Measurements from ENCODE around the gene CCDC146. TPM values are rescaled to one million over a fixed set of nuclear protein-coding genes. Genes with fewer than 3 reads are reported as not detected.
"Not testable (repeated sequence)": the region's sequence is repeated elsewhere in the genome, so short reads cannot be mapped to it uniquely, and the experiment has no call there.

Gene CCDC146
- total and polyA plus RNA-seq, 9 of the 15 experiments (the other 6 are each of a cell fraction or from before 2014, with no cell fraction given), result 0.10 to 0.98 (median 0.26) TPM; not detected in 1

DNA sequence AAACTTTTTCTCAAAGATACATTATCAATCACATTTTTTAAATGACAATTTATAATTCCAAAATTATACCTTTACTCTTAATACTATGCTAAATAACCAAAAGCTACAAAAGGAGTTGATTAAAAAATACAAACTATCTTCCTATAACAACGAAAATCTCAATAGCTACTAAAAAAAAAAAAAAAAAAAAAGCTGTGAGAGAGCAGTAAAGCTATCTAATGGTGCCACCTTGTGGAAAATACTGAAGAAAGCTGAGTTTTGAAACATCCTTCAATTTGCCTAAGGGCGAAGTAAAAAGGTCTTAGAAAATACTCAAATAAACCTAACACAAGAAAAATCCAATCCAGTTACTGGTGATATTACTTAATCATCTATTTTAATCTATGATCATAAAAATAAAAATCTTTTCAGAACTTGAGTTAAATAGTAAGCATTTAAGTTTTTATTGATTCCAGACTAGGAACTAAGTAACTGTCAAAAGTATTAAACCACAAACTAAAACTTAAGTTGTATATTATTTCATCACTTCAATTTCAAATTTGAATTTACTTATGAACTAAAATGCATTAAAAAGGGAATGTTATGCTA, 9.6 kb upstream of the CCDC146 start:
- H3K4me1 ChIP-seq (replicated peaks in 1 of 2; ENCODE audit: control insufficient read depth in 2 of 2, insufficient read depth in 2 of 2, low read length in 2 of 2); H3K79me2 ChIP-seq (ENCODE audit: control insufficient read depth, insufficient read depth, low read length); in situ Hi-C loops (cut with MboI); H3K4me2 ChIP-seq (ENCODE audit: insufficient read depth, low read length); H3K36me3 ChIP-seq (ENCODE audit: control insufficient read depth, insufficient read depth, low read length); H2AFZ ChIP-seq (ENCODE audit: low read depth, low read length); H3K9me3 ChIP-seq (replicated peaks; ENCODE audit: control insufficient read depth, insufficient read depth, low read depth, low read length); H4K20me1 ChIP-seq (replicated peaks; ENCODE audit: control insufficient read depth, insufficient read depth, low read length); H3K9ac ChIP-seq (ENCODE audit: insufficient read depth in 1 of 2, low read depth in 2 of 2, low read length in 2 of 2); H3K4me3 ChIP-seq; H3K9me1 ChIP-seq (ENCODE audit: control insufficient read depth, insufficient read depth, low read length); DNase-seq (ENCODE audit: extremely low read depth in 1 of 4, low spot score in 3 of 4); H3K27me3 ChIP-seq (ENCODE audit: control insufficient read depth in 2 of 2, insufficient read depth in 2 of 2, low read length in 2 of 2); BruUV-seq (replicated peaks); intact Hi-C loops (cut with micrococcal nuclease); POLR2A ChIA-PET; H3K27ac ChIP-seq (ENCODE audit: extremely low read depth, low read depth, low read length): not testable (repeated sequence)
- 0% methylated on average over 1 of the region's 2 CpGs for WGBS (ENCODE audit: insufficient coverage, low coverage, missing lambda C conversion rate)
- CTCF ChIA-PET (ENCODE audit: low intra/inter-chr PET ratio), result interaction anchor here (0.6 to 1.4 kb wide), 5 partner anchors 134 to 1247 kb away, joined by 3 to 10 read pairs (median 4); no protein-coding TSS in a partner anchor
- TF ChIP-seq, protein P1, sequence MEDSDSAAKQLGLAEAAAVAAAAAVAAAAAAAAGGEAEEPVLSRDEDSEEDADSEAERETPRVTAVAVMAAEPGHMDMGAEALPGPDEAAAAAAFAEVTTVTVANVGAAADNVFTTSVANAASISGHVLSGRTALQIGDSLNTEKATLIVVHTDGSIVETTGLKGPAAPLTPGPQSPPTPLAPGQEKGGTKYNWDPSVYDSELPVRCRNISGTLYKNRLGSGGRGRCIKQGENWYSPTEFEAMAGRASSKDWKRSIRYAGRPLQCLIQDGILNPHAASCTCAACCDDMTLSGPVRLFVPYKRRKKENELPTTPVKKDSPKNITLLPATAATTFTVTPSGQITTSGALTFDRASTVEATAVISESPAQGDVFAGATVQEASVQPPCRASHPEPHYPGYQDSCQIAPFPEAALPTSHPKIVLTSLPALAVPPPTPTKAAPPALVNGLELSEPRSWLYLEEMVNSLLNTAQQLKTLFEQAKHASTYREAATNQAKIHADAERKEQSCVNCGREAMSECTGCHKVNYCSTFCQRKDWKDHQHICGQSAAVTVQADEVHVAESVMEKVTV (CRISPR knock-in tag; IDR thresholded peaks at IDR 0.05), result peak; percentile 35; the same call in 1 of the 2 replicates
- TF ChIP-seq, protein P2, sequence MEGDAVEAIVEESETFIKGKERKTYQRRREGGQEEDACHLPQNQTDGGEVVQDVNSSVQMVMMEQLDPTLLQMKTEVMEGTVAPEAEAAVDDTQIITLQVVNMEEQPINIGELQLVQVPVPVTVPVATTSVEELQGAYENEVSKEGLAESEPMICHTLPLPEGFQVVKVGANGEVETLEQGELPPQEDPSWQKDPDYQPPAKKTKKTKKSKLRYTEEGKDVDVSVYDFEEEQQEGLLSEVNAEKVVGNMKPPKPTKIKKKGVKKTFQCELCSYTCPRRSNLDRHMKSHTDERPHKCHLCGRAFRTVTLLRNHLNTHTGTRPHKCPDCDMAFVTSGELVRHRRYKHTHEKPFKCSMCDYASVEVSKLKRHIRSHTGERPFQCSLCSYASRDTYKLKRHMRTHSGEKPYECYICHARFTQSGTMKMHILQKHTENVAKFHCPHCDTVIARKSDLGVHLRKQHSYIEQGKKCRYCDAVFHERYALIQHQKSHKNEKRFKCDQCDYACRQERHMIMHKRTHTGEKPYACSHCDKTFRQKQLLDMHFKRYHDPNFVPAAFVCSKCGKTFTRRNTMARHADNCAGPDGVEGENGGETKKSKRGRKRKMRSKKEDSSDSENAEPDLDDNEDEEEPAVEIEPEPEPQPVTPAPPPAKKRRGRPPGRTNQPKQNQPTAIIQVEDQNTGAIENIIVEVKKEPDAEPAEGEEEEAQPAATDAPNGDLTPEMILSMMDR (IDR thresholded peaks at IDR 0.05 in 2 of 3, conservative IDR thresholded peaks at IDR 0.05 in 1 of 3; ENCODE audit: insufficient read depth in 2 of 3, low read depth in 1 of 3, low read length in 3 of 3), result peak in 1 of 3 experiments; percentile 32; a peak in 2 of 6 replicates
- TF ChIP-seq ZNF384 (IDR thresholded peaks at IDR 0.05; ENCODE audit: low read depth, low read length) (peak; percentile 91), RAD21 (CRISPR knock-in tag; conservative IDR thresholded peaks at IDR 0.05 in 1 of 2, IDR thresholded peaks at IDR 0.05 in 1 of 2) (peak; percentile 46 to 51)
- ATAC-seq (peak; percentile 63; the same call in 2 of the 3 replicates), FAIRE-seq (peak; percentile 76)

- H3K4me3 ChIP-seq; H3K27ac ChIP-seq (ENCODE audit: extremely low read depth, low read depth, low read length); H3K9me3 ChIP-seq (replicated peaks; ENCODE audit: control insufficient read depth, insufficient read depth, low read depth, low read length); H3K9me1 ChIP-seq (ENCODE audit: control insufficient read depth, insufficient read depth, low read length); H3K36me3 ChIP-seq (ENCODE audit: control insufficient read depth, insufficient read depth, low read length); H4K20me1 ChIP-seq (replicated peaks; ENCODE audit: control insufficient read depth, insufficient read depth, low read length); POLR2A ChIA-PET; ATAC-seq; in situ Hi-C loops (cut with MboI); H3K79me2 ChIP-seq (ENCODE audit: control insufficient read depth, insufficient read depth, low read length); FAIRE-seq; H3K4me1 ChIP-seq (replicated peaks in 1 of 2; ENCODE audit: control insufficient read depth in 2 of 2, insufficient read depth in 2 of 2, low read length in 2 of 2); H2AFZ ChIP-seq (ENCODE audit: low read depth, low read length); CTCF ChIA-PET (ENCODE audit: low intra/inter-chr PET ratio); H3K9ac ChIP-seq (ENCODE audit: insufficient read depth in 1 of 2, low read depth in 2 of 2, low read length in 2 of 2); H3K27me3 ChIP-seq (ENCODE audit: control insufficient read depth in 2 of 2, insufficient read depth in 2 of 2, low read length in 2 of 2); BruUV-seq (replicated peaks); DNase-seq (ENCODE audit: extremely low read depth in 1 of 4, low spot score in 3 of 4); H3K4me2 ChIP-seq (ENCODE audit: insufficient read depth, low read length): not testable (repeated sequence)
- 0% methylated on average over 1 of the region's 1 CpG for WGBS (ENCODE audit: insufficient coverage, low coverage, missing lambda C conversion rate)
- intact Hi-C loops (cut with micrococcal nuclease), result loop anchor here (10.0 kb wide), 1 partner anchor 119 kb away; no protein-coding TSS in a partner anchor
Observed at GRCh38 chr7:77125486-77125885, 3.1 kb downstream of the CCDC146 start.

All from K562 (cell line).